RKO (cell line): ENCODE results near the gene ATE1.

Experiments used
- DNase-seq: peaks from one replicate; pipeline ENCODE4 v3.0.0-alpha.2; 2016; ENCODE audit warnings: low spot score

Gene ATE1

GRCh38 chr10:121870413-121870812, 57.4 kb downstream of the ATE1 start:
- no peak for DNase-seq

GRCh38 chr10:121865554-121865953, 62.3 kb downstream of the ATE1 start:
- DNase-seq = no peak

- DNase-seq = no peak
Observed at GRCh38 chr10:121864653-121865052, 63.2 kb downstream of the ATE1 start.

- DNase-seq = no peak
Observed at GRCh38 chr10:121864168-121864567, 63.7 kb downstream of the ATE1 start.

- no peak for DNase-seq
Observed at GRCh38 chr10:121862649-121863048, 65.2 kb downstream of the ATE1 start.

GRCh38 chr10:121862042-121862441, 65.8 kb downstream of the ATE1 start:
- DNase-seq = no peak

GRCh38 chr10:121860810-121861209, 67.0 kb downstream of the ATE1 start:
- DNase-seq = no peak

- no peak for DNase-seq
Observed at GRCh38 chr10:121854809-121855445, 72.9 kb downstream of the ATE1 start.

GRCh38 chr10:121853950-121854349, 73.9 kb downstream of the ATE1 start:
- no peak for DNase-seq

GRCh38 chr10:121851786-121852185, 76.0 kb downstream of the ATE1 start:
- no peak for DNase-seq

- no peak for DNase-seq
Observed at GRCh38 chr10:121848082-121848481, 79.7 kb downstream of the ATE1 start.

GRCh38 chr10:121846555-121846954, 81.3 kb downstream of the ATE1 start:
- DNase-seq = no peak

- DNase-seq = no peak
Observed at GRCh38 chr10:121845044-121845784, 82.6 kb downstream of the ATE1 start.

GRCh38 chr10:121844537-121844936, 83.3 kb downstream of the ATE1 start:
- no peak for DNase-seq

GRCh38 chr10:121843379-121843778, 84.5 kb downstream of the ATE1 start:
- DNase-seq = no peak

- DNase-seq = no peak
Observed at GRCh38 chr10:121841862-121842261, 86.0 kb downstream of the ATE1 start.

GRCh38 chr10:121838931-121839330, 88.9 kb downstream of the ATE1 start:
- DNase-seq = no peak

GRCh38 chr10:121838149-121838548, 89.7 kb downstream of the ATE1 start:
- DNase-seq = no peak

- DNase-seq = no peak
Observed at GRCh38 chr10:121836171-121836570, 91.7 kb downstream of the ATE1 start.

- DNase-seq = no peak
Observed at GRCh38 chr10:121835376-121835775, 92.5 kb downstream of the ATE1 start.

- no peak for DNase-seq
Observed at GRCh38 chr10:121834757-121835156, 93.1 kb downstream of the ATE1 start.

GRCh38 chr10:121833387-121833786, 94.4 kb downstream of the ATE1 start:
- DNase-seq = no peak

- no peak for DNase-seq
Observed at GRCh38 chr10:121832647-121833046, 95.2 kb downstream of the ATE1 start.

GRCh38 chr10:121831777-121832176, 96.1 kb downstream of the ATE1 start:
- no peak for DNase-seq
